Psoas muscle (tissue), 8 donors: ENCODE measurements around the gene DDX3X. TPM values are rescaled to one million over a fixed set of nuclear protein-coding genes. Genes with fewer than 3 reads are reported as not detected.
"Not testable (repeated sequence)": the region's sequence is repeated elsewhere in the genome, so short reads cannot be mapped to it uniquely, and the experiment has no call there.

Experiments used
- ATAC-seq, 4 donors: fragments of 200-7000 bp; cut with Tn5 transposase; one replicate each; pipeline ENCODE4 v1.9.1; 2020; ENCODE audit warnings: moderate library complexity in 3 of 4, mild to moderate bottlenecking in 2 of 4
- DNase-seq, 2 donors: peaks; one replicate each; pipeline ENCODE4 v3.0.0-alpha.2; 2020
- H3K27ac ChIP-seq: fragments of 200-600 bp; one replicate; pipeline ENCODE4 v1.8.0; 2022
- H3K27me3 ChIP-seq, 3 donors: fragments of 200-600 bp in 1 of 3; one replicate each; pipeline versions ENCODE4 v1.6.1 to v1.8.0; 2013 to 2022; ENCODE audit warnings: low read length in 2 of 3, mild to moderate bottlenecking in 2 of 3, moderate library complexity in 1 of 3; ENCODE audit not compliant: insufficient read depth in 3 of 3
- H3K36me3 ChIP-seq, 2 donors: fragments of 200-600 bp in 1 of 2; one replicate each; pipeline versions ENCODE4 v1.6.1 to v1.8.0; 2013 to 2022; ENCODE audit warnings: low read depth in 1 of 2, mild to moderate bottlenecking in 1 of 2, moderate library complexity in 1 of 2; ENCODE audit not compliant: insufficient read depth in 1 of 2
- H3K4me1 ChIP-seq: fragments of 200-600 bp; one replicate; pipeline ENCODE4 v1.8.0; 2022
- H3K4me3 ChIP-seq: fragments of 200-600 bp; one replicate; pipeline ENCODE4 v1.8.0; 2022; ENCODE audit warnings: mild to moderate bottlenecking
- H3K9me3 ChIP-seq: fragments of 200-600 bp; one replicate; pipeline ENCODE4 v1.8.0; 2022
- WGBS, 3 donors: extraction: QIAGEN DNeasy Blood & Tissue Kit; methylation state at CpG; one replicate each; pipeline versions ENCODE4 v1.1.6 to v1.1.7; 2013; 5-methylcytosine and 5-hydroxymethylcytosine counted together
- intact Hi-C, 2 donors: fragments of 100-400 bp; cut with DNase I; formaldehyde crosslinking; loops; one replicate each; pipeline versions ENCODE4 v1.11.0 to v1.14.2; 2022
- polyA plus RNA-seq, 3 donors: library from polyadenylated mRNA; stranded (reverse); fragments of 200-250 nt; gene quantifications; one replicate each; pipeline ENCODE4 v1.2.3, GENCODE V29; 2013
- total RNA-seq, 4 donors: library from RNA; stranded (reverse); fragmentation: NEBNext Ultra II Directional in 2 of 4; extraction: Animal tissue kit (Norgen Biotek cat#: 25700) in 2 of 4; gene quantifications; one replicate each; pipeline versions ENCODE4 v1.2.1 to v1.2.4, GENCODE V29; 2021 to 2023
- TF ChIP-seq, protein P1 (sequence below): fragments of 200-600 bp; IDR thresholded peaks from one replicate; pipeline ENCODE4 v1.8.0; 2022; ENCODE audit warnings: antibody characterized with exemption
- donor health status: healthy with polysubstance abuse.
- donor health status: DM: no; HTN: no; CAD: no; lungs with moderate emphysema.
- donor health status: Bipolar disorder and iron deficiency.
- donor health status: healthy.
- donor health status: DM: yes; HTN: yes; CAD: no.
- donor health status: DM: no; HTN: no; CAD: no.
- donor health status: DM: no; HTN: no; CAD: no.
- donor health status: DM: yes; HTN: yes; CAD: no.

Gene DDX3X
- total and polyA plus RNA-seq, 7 donors, result 83.1 to 408 (median 256) TPM

DNA sequence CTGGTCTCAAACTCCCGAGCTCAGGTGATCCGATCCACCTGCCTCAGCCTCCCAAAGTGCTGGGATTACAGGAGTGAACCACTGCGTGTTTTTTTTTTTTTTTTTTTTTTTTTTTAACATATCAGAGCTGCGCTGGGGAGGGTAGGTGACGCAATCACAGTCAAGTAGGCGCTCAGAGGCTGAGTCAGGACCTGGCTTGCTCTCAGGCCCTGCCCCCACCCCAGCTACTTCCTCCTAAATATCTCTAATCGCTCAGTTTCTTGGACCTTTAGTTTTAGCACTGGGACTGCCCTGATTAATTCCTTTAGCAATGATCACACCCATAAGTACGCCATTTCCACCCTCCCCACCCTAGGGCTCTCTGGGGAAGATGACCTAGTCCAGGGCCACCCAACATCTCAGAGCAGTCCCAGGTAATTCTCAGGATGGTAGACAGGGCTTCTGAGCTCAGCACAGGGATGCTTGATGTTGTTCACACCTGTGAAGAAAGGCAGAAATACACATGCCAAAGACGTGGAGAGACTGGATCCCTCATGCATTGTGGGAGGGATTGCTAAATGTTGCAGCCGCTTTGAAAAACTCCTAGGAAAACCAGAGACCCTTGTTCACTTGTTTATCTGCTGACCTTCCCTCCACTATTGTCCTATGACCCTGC is 50.2 kb downstream of the DDX3X start:
- ATAC-seq, result peak in 1 of 4 donors; percentile 54
- no peak overlapping the region for H3K4me3 ChIP-seq
- H3K27me3 ChIP-seq, result peaks cover 0 to 7% (median 0%) of the 10 kb centered on the region in 3 donors
- H3K36me3 ChIP-seq, result no peaks in the 10 kb centered on the region
- peak; percentile 49 to 72 for DNase-seq
- WGBS, 3 donors, result 82 to 88% (median 86%) methylated on average over 9 to 10 of the region's 10 CpGs
- intact Hi-C loops, result no loop called here
- TF ChIP-seq, protein P1, sequence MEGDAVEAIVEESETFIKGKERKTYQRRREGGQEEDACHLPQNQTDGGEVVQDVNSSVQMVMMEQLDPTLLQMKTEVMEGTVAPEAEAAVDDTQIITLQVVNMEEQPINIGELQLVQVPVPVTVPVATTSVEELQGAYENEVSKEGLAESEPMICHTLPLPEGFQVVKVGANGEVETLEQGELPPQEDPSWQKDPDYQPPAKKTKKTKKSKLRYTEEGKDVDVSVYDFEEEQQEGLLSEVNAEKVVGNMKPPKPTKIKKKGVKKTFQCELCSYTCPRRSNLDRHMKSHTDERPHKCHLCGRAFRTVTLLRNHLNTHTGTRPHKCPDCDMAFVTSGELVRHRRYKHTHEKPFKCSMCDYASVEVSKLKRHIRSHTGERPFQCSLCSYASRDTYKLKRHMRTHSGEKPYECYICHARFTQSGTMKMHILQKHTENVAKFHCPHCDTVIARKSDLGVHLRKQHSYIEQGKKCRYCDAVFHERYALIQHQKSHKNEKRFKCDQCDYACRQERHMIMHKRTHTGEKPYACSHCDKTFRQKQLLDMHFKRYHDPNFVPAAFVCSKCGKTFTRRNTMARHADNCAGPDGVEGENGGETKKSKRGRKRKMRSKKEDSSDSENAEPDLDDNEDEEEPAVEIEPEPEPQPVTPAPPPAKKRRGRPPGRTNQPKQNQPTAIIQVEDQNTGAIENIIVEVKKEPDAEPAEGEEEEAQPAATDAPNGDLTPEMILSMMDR, result no peak
- H3K4me1 ChIP-seq, result no peaks in the 10 kb centered on the region
- H3K9me3 ChIP-seq, result no peaks in the 10 kb centered on the region
- H3K27ac ChIP-seq, result no peak overlapping the region

DNA sequence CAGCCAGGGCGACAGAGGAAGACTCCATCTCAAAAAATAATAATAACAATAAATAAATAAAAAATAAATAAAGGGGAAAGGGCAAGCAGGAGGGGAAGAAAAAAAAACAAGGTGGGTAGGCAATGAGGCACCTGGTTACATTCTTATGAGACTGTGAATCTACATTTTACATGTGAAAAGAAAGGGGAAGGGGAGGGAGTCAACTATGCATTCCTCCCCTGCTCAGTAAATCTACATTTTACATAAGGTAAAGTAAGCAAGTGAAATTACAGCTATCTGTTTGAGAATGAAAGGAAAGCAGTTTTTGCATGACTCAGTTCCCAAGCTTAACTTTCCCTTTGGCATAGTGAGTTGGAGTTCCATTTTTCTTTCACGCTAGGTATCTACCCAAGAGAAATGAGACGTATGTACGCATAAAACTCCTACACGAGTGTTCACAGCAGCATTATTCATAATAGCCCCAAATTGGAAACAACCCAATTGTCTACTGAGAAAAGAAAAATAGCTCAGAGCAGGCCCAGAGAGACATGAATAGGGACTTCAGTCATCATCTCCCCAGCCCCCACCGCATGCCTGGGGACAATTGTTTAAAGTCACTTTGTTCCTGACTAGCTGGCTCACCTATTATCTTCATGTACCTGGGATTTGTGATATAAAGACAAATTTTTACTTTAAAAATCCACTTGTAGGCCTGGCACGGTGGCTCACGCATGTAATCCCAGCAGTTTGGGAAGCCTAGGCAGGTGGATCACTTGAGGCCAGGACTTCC is 52.4 kb downstream of the DDX3X start:
- intact Hi-C loops, result no loop called here
- no peak overlapping the region for H3K27ac ChIP-seq
- 91 to 92% (median 92%) methylated on average over 8 of the region's 8 CpGs for WGBS, 3 donors
- TF ChIP-seq, protein P1, result no peak
- H3K27me3 ChIP-seq, result peaks cover 0 to 7% (median 0%) of the 10 kb centered on the region in 3 donors
- H3K36me3 ChIP-seq, result no peaks in the 10 kb centered on the region
- H3K9me3 ChIP-seq, result no peaks in the 10 kb centered on the region
- no peak for ATAC-seq
- no peaks in the 10 kb centered on the region for H3K4me1 ChIP-seq
- H3K4me3 ChIP-seq, result no peak overlapping the region
- no peak for DNase-seq

DNA sequence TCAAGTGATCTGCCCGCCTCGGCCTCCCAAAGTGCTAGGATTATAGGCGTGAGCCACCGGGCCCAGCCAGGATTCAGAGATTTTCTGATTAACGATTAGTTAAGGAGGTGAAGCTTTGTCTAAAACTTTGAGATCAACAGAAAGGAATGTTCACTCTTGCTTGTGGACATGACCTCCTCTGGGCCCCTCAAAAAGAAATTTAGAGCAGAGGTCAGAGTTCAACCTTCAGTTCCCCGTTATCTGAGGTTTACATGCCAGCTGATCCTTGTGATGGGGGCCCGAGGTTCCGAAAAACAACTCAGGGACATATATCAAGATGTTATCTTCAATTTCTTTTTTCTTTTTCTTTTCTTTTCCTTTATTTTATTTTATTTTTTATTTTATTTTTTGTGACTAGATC is 54.6 kb downstream of the DDX3X start:
- ATAC-seq, result no peak
- intact Hi-C loops, result no loop called here

GRCh38 chrX:41389311-41389888 is 55.4 kb downstream of the DDX3X start:
- intact Hi-C loops, result no loop called here
- no peak overlapping the region for H3K27ac ChIP-seq
- H3K36me3 ChIP-seq, result no peaks in the 10 kb centered on the region
- H3K27me3 ChIP-seq, result peaks cover 0 to 9% (median 0%) of the 10 kb centered on the region in 3 donors
- 68 to 83% (median 79%) methylated on average over 6 of the region's 6 CpGs for WGBS, 3 donors
- no peak for ATAC-seq
- no peak overlapping the region for H3K4me3 ChIP-seq
- H3K4me1 ChIP-seq, result no peaks in the 10 kb centered on the region
- no peaks in the 10 kb centered on the region for H3K9me3 ChIP-seq
- TF ChIP-seq, protein P1, result no peak
- DNase-seq, result no peak

More for the DNA sequence above, 54.6 kb downstream of the DDX3X start:
- TF ChIP-seq, protein P1, result no peak
- WGBS, 3 donors, result 69 to 81% (median 71%) methylated on average over 8 of the region's 8 CpGs
- no peak overlapping the region for H3K27ac ChIP-seq
- no peak overlapping the region for H3K4me3 ChIP-seq
- no peaks in the 10 kb centered on the region for H3K36me3 ChIP-seq
- H3K4me1 ChIP-seq, result no peaks in the 10 kb centered on the region
- H3K9me3 ChIP-seq, result no peaks in the 10 kb centered on the region
- DNase-seq, result no peak
- peaks cover 0 to 7% (median 0%) of the 10 kb centered on the region in 3 donors for H3K27me3 ChIP-seq

GRCh38 chrX:41390576-41390975 is 56.6 kb downstream of the DDX3X start:
- H3K9me3 ChIP-seq, ATAC-seq, intact Hi-C loops, H3K27ac ChIP-seq, H3K36me3 ChIP-seq, H3K4me3 ChIP-seq, DNase-seq, H3K4me1 ChIP-seq: not testable (repeated sequence)
- WGBS, 3 donors, result 85 to 90% (median 87%) methylated on average over 7 of the region's 7 CpGs
- H3K27me3 ChIP-seq, result peaks cover 0 to 11% (median 0%) of the 10 kb centered on the region in 3 donors
